SK-N-SH treated with all-trans-retinoic acid at 6 μM for 48 hours (cell line): Measurements from ENCODE around the gene USF2.

Experiments
- ATAC-seq: fragments of 200-7000 bp; cut with Tn5 transposase; 3 replicates; pipeline ENCODE4 v1.9.1; 2020; ENCODE audit warnings: mild to moderate bottlenecking, moderate library complexity
- ARNTL ChIP-seq: fragments of 450-650 bp; formaldehyde crosslinking; IDR thresholded peaks from 2 replicates; pipeline ENCODE4 v1.5.0; 2020; ENCODE audit warnings: low read depth, mild to moderate bottlenecking, moderate library complexity, borderline replicate concordance
- BACH2 ChIP-seq: fragments of 250-450 bp; sonication (Bioruptor Pico); IDR thresholded peaks from 2 replicates; pipeline ENCODE4 v1.9.0; 2021; ENCODE audit warnings: mild to moderate bottlenecking, borderline replicate concordance
- CSDC2 ChIP-seq: fragments of 250-450 bp; sonication (Bioruptor Pico); IDR thresholded peaks from 2 replicates; pipeline ENCODE4 v1.5.0; 2020; ENCODE audit warnings: mild to moderate bottlenecking, moderate library complexity
- ESRRG ChIP-seq: fragments of 250-450 bp; sonication (Bioruptor Pico); IDR thresholded peaks from 2 replicates; pipeline ENCODE4 v1.6.1; 2021; ENCODE audit warnings: mild to moderate bottlenecking
- GLIS3 ChIP-seq: fragments of 250-450 bp; sonication (Bioruptor Pico); IDR thresholded peaks from 2 replicates; pipeline ENCODE4 v1.5.0; 2020; ENCODE audit warnings: mild to moderate bottlenecking, moderate library complexity
- ISL1 ChIP-seq: fragments of 250-450 bp; sonication (Bioruptor Pico); IDR thresholded peaks from 2 replicates; pipeline ENCODE4 v2.1.2; 2022; ENCODE audit warnings: mild to moderate bottlenecking, moderate library complexity
- OSR1 ChIP-seq: fragments of 250-450 bp; sonication (Bioruptor Pico); IDR thresholded peaks from 2 replicates; pipeline ENCODE4 v1.8.0; 2022; ENCODE audit warnings: moderate library complexity, mild to moderate bottlenecking, inconsistent platforms
- PPARA ChIP-seq: fragments of 250-450 bp; sonication (Bioruptor Pico); IDR thresholded peaks from 2 replicates; pipeline ENCODE4 v1.5.0; 2020; ENCODE audit warnings: mild to moderate bottlenecking, borderline replicate concordance
- RARB ChIP-seq: fragments of 250-450 bp; sonication (Bioruptor Pico); IDR thresholded peaks from 2 replicates; pipeline ENCODE4 v1.8.0; 2021; ENCODE audit warnings: mild to moderate bottlenecking, moderate library complexity
- ZC3H10 ChIP-seq: fragments of 250-450 bp; sonication (Bioruptor Pico); IDR thresholded peaks from 2 replicates; pipeline ENCODE4 v1.5.1; 2021; ENCODE audit warnings: mild to moderate bottlenecking, moderate library complexity
- ZFP3 ChIP-seq: fragments of 250-450 bp; sonication (Bioruptor Pico); IDR thresholded peaks from 2 replicates; pipeline ENCODE4 v1.5.0; 2020; ENCODE audit warnings: mild to moderate bottlenecking, moderate library complexity
- ZFP30 ChIP-seq: fragments of 450-650 bp; formaldehyde crosslinking; IDR thresholded peaks from 2 replicates; pipeline ENCODE4 v1.5.0; 2022; ENCODE audit warnings: mild to moderate bottlenecking, moderate library complexity
- ZNF565 ChIP-seq: fragments of 450-650 bp; formaldehyde crosslinking; conservative IDR thresholded peaks from 2 replicates; pipeline ENCODE4 v1.5.0; 2020; ENCODE audit warnings: low read depth, mild to moderate bottlenecking, moderate library complexity
- ZNF8 ChIP-seq: fragments of 450-650 bp; formaldehyde crosslinking; IDR thresholded peaks from 2 replicates; pipeline ENCODE4 v1.5.0; 2020; ENCODE audit warnings: mild to moderate bottlenecking, moderate library complexity
- TF ChIP-seq, protein P1 (sequence below): fragments of 250-450 bp; sonication (Bioruptor Pico); IDR thresholded peaks from 2 replicates; pipeline ENCODE4 v1.8.0; 2020; ENCODE audit warnings: mild to moderate bottlenecking, moderate library complexity, borderline replicate concordance
- TF ChIP-seq, protein P2 (sequence below): fragments of 250-450 bp; sonication (Bioruptor Pico); IDR thresholded peaks from 2 replicates; pipeline ENCODE4 v1.5.0; 2020; ENCODE audit warnings: mild to moderate bottlenecking, moderate library complexity
- TF ChIP-seq, protein P3 (sequence below): fragments of 250-450 bp; sonication (Bioruptor Pico); IDR thresholded peaks from 2 replicates; pipeline ENCODE4 v1.8.0; 2021; ENCODE audit warnings: low read depth, mild to moderate bottlenecking, moderate library complexity, borderline replicate concordance
- TF ChIP-seq, protein P4 (sequence below): fragments of 250-450 bp; sonication (Bioruptor Pico); IDR thresholded peaks from 2 replicates; pipeline ENCODE4 v1.5.1; 2020; ENCODE audit warnings: low read depth, mild to moderate bottlenecking, moderate library complexity
- TF ChIP-seq, protein P5 (sequence below): fragments of 250-450 bp; sonication (Bioruptor Pico); IDR thresholded peaks from 2 replicates; pipeline ENCODE4 v1.5.1; 2021; ENCODE audit warnings: mild to moderate bottlenecking, moderate library complexity

The USF2 gene

DNA sequence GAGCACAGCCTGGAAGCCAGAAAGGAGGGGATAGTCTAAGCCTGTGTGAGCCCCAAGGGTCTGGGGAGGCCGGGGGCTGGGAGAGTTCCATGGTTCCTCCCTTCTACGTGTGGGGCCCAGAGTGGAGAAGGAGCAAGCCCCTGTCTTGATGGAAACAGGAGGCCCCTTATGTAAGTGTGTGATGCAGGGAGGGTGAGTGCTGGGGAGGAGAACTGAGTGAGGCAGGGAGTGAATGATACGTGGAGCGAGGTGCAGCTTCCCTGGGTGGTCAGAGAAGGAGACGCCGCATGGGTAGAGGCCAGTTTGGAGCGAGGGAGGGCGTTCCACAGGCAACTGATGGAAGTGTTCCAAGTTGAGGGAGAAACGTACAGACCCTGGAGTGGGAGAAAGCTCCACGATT, 39.2 kb downstream of the USF2 start:
- ATAC-seq = no peak
- TF ChIP-seq ZC3H10 (CRISPR knock-in tag) = no peak
- TF ChIP-seq ZFP30 (CRISPR knock-in tag) = no peak
- no peak for TF ChIP-seq RARB (CRISPR knock-in tag)
- TF ChIP-seq, protein P1, sequence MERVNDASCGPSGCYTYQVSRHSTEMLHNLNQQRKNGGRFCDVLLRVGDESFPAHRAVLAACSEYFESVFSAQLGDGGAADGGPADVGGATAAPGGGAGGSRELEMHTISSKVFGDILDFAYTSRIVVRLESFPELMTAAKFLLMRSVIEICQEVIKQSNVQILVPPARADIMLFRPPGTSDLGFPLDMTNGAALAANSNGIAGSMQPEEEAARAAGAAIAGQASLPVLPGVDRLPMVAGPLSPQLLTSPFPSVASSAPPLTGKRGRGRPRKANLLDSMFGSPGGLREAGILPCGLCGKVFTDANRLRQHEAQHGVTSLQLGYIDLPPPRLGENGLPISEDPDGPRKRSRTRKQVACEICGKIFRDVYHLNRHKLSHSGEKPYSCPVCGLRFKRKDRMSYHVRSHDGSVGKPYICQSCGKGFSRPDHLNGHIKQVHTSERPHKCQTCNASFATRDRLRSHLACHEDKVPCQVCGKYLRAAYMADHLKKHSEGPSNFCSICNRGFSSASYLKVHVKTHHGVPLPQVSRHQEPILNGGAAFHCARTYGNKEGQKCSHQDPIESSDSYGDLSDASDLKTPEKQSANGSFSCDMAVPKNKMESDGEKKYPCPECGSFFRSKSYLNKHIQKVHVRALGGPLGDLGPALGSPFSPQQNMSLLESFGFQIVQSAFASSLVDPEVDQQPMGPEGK (CRISPR knock-in tag) = no peak
- no peak for TF ChIP-seq OSR1 (CRISPR knock-in tag)
- TF ChIP-seq, protein P2, sequence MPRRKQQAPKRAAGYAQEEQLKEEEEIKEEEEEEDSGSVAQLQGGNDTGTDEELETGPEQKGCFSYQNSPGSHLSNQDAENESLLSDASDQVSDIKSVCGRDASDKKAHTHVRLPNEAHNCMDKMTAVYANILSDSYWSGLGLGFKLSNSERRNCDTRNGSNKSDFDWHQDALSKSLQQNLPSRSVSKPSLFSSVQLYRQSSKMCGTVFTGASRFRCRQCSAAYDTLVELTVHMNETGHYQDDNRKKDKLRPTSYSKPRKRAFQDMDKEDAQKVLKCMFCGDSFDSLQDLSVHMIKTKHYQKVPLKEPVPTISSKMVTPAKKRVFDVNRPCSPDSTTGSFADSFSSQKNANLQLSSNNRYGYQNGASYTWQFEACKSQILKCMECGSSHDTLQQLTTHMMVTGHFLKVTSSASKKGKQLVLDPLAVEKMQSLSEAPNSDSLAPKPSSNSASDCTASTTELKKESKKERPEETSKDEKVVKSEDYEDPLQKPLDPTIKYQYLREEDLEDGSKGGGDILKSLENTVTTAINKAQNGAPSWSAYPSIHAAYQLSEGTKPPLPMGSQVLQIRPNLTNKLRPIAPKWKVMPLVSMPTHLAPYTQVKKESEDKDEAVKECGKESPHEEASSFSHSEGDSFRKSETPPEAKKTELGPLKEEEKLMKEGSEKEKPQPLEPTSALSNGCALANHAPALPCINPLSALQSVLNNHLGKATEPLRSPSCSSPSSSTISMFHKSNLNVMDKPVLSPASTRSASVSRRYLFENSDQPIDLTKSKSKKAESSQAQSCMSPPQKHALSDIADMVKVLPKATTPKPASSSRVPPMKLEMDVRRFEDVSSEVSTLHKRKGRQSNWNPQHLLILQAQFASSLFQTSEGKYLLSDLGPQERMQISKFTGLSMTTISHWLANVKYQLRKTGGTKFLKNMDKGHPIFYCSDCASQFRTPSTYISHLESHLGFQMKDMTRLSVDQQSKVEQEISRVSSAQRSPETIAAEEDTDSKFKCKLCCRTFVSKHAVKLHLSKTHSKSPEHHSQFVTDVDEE (CRISPR knock-in tag) = no peak
- no peak for TF ChIP-seq ARNTL (CRISPR knock-in tag)
- TF ChIP-seq, protein P3, sequence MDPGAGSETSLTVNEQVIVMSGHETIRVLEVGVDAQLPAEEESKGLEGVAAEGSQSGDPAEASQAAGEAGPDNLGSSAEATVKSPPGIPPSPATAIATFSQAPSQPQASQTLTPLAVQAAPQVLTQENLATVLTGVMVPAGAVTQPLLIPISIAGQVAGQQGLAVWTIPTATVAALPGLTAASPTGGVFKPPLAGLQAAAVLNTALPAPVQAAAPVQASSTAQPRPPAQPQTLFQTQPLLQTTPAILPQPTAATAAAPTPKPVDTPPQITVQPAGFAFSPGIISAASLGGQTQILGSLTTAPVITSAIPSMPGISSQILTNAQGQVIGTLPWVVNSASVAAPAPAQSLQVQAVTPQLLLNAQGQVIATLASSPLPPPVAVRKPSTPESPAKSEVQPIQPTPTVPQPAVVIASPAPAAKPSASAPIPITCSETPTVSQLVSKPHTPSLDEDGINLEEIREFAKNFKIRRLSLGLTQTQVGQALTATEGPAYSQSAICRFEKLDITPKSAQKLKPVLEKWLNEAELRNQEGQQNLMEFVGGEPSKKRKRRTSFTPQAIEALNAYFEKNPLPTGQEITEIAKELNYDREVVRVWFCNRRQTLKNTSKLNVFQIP (CRISPR knock-in tag) = no peak
- TF ChIP-seq CSDC2 (CRISPR knock-in tag) = no peak
- TF ChIP-seq ZNF565 = no peak
- no peak for TF ChIP-seq BACH2 (CRISPR knock-in tag)
- TF ChIP-seq ISL1 (CRISPR knock-in tag) = no peak
- no peak for TF ChIP-seq ESRRG (CRISPR knock-in tag)
- TF ChIP-seq ZFP3 (CRISPR knock-in tag) = no peak
- TF ChIP-seq, protein P4, sequence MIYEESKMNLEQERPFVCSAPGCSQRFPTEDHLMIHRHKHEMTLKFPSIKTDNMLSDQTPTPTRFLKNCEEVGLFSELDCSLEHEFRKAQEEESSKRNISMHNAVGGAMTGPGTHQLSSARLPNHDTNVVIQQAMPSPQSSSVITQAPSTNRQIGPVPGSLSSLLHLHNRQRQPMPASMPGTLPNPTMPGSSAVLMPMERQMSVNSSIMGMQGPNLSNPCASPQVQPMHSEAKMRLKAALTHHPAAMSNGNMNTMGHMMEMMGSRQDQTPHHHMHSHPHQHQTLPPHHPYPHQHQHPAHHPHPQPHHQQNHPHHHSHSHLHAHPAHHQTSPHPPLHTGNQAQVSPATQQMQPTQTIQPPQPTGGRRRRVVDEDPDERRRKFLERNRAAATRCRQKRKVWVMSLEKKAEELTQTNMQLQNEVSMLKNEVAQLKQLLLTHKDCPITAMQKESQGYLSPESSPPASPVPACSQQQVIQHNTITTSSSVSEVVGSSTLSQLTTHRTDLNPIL (CRISPR knock-in tag) = no peak
- TF ChIP-seq, protein P5, sequence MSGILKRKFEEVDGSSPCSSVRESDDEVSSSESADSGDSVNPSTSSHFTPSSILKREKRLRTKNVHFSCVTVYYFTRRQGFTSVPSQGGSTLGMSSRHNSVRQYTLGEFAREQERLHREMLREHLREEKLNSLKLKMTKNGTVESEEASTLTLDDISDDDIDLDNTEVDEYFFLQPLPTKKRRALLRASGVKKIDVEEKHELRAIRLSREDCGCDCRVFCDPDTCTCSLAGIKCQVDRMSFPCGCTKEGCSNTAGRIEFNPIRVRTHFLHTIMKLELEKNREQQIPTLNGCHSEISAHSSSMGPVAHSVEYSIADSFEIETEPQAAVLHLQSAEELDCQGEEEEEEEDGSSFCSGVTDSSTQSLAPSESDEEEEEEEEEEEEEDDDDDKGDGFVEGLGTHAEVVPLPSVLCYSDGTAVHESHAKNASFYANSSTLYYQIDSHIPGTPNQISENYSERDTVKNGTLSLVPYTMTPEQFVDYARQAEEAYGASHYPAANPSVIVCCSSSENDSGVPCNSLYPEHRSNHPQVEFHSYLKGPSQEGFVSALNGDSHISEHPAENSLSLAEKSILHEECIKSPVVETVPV = no peak
- no peak for TF ChIP-seq ZNF8 (CRISPR knock-in tag)

DNA sequence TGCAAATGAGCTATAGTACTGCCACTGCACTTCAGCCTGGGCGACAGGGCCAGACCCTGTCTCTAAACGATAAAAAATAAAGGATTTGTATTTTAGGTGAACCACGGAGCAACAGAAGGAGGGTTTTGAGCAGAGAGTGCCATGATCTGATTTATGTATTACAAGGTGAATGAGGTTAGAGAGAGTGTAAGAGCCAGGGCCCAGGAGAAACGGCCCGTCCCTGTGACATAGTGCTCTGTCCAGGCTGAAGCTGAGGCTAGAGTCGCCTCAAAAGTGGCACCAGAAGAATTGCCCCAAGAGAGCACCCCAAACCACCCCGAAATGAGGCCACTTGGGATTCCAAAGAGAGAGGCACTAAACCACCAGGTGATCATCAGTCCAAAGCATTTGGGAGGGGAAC, 40.1 kb downstream of the USF2 start:
- TF ChIP-seq ZNF565 (no peak), PPARA (no peak), RARB (CRISPR knock-in tag) (no peak), GLIS3 (CRISPR knock-in tag) (no peak), ARNTL (CRISPR knock-in tag) (no peak), CSDC2 (CRISPR knock-in tag) (no peak), OSR1 (CRISPR knock-in tag) (no peak), ZNF8 (CRISPR knock-in tag) (no peak), ZC3H10 (CRISPR knock-in tag) (no peak), ZFP30 (CRISPR knock-in tag) (no peak)
- TF ChIP-seq, protein P1 (CRISPR knock-in tag) = no peak
- TF ChIP-seq, all 23 proteins: peak for 0

More for the DNA sequence above, 40.1 kb downstream of the USF2 start:
- ATAC-seq = no peak
